Lung (tissue), 12 donors: Measurements from ENCODE around the gene C20orf173. TPM values are rescaled to one million over a fixed set of nuclear protein-coding genes. Genes with fewer than 3 reads are reported as not detected.

ENCODE experiments used
- ATAC-seq: fragments of 200-7000 bp; cut with Tn5 transposase; one replicate; pipeline ENCODE4 v1.9.1; 2020; ENCODE audit warnings: moderate number of reproducible peaks; ENCODE audit not compliant: insufficient read depth, low FRiP score
- DNase-seq, 3 donors: peaks; one replicate each; pipeline ENCODE4 v3.0.0-alpha.2; 2013 to 2017
- H3K27ac ChIP-seq, 2 donors: one replicate each; pipeline ENCODE4 v1.5.1; 2013; ENCODE audit warnings: mild to moderate bottlenecking in 2 of 2, moderate library complexity in 2 of 2, control low read depth in 1 of 2, inconsistent platforms in 1 of 2, low read depth in 1 of 2, low read length in 1 of 2
- H3K27me3 ChIP-seq, 3 donors: one replicate each; pipeline ENCODE4 v1.5.1; 2013; ENCODE audit warnings: low read length in 2 of 3; ENCODE audit not compliant: control insufficient read depth in 3 of 3, insufficient read depth in 3 of 3
- H3K36me3 ChIP-seq, 4 donors: one replicate each; pipeline ENCODE4 v1.5.1; 2013; ENCODE audit warnings: low read length in 4 of 4, mild to moderate bottlenecking in 1 of 4, moderate library complexity in 1 of 4; ENCODE audit not compliant: control insufficient read depth in 4 of 4, insufficient read depth in 4 of 4
- H3K4me1 ChIP-seq, 5 donors: one replicate each; pipeline ENCODE4 v1.5.1; 2013; ENCODE audit warnings: low read length in 5 of 5, mild to moderate bottlenecking in 2 of 5, moderate library complexity in 1 of 5; ENCODE audit not compliant: control insufficient read depth in 5 of 5, insufficient read depth in 5 of 5
- H3K4me3 ChIP-seq: one replicate; pipeline ENCODE4 v1.5.1; 2013; ENCODE audit warnings: mild to moderate bottlenecking, control low read depth, moderate library complexity
- H3K9ac ChIP-seq, 2 donors: one replicate each; pipeline ENCODE4 v1.5.1; 2013; ENCODE audit warnings: low read length in 2 of 2, control low read depth in 1 of 2; ENCODE audit not compliant: insufficient read depth in 1 of 2
- H3K9me3 ChIP-seq, 4 donors: one replicate each; pipeline ENCODE4 v1.5.1; 2013; ENCODE audit warnings: low read length in 3 of 4, mild to moderate bottlenecking in 1 of 4, moderate library complexity in 1 of 4; ENCODE audit not compliant: control insufficient read depth in 4 of 4, insufficient read depth in 3 of 4
- CTCF ChIP-seq: IDR thresholded peaks from 2 replicates; pipeline ENCODE4 v1.5.1; 2012; ENCODE audit warnings: mild to moderate bottlenecking; ENCODE audit errors: control extremely low read depth, extremely low read depth
- WGBS, 2 donors: extraction: QIAGEN DNeasy Blood & Tissue Kit; methylation state at CpG; one replicate each; pipeline ENCODE4 v1.1.7; 2013; 5-methylcytosine and 5-hydroxymethylcytosine counted together
- polyA plus RNA-seq, 2 donors: library from polyadenylated mRNA; stranded (reverse); fragments of 200-250 nt; gene quantifications; one replicate each; pipeline ENCODE4 v1.2.1, GENCODE V29; 2013
- total RNA-seq, 2 donors: library from RNA; depleted of rRNA in 1 of 2; stranded (reverse); fragments of >200 nt in 1 of 2; gene quantifications; one replicate each; pipeline ENCODE4 v1.2.1, GENCODE V29; 2014 to 2021
- donor health status: control.
- donor health status: control.
- donor health status: Bipolar disorder and iron deficiency.
- donor health status: healthy.
- donor health status: DM: yes; HTN: yes; CAD: no.

The C20orf173 gene
- total and polyA plus RNA-seq, 4 donors, result not detected

- H3K27ac ChIP-seq, result no peak overlapping the region
- WGBS, 2 donors, result 64 to 81% methylated on average over 4 of the region's 4 CpGs
- H3K9ac ChIP-seq, result no peak overlapping the region
- H3K9me3 ChIP-seq, result peaks cover 0 to 4% (median 0%) of the 10 kb centered on the region in 4 donors
- H3K4me3 ChIP-seq, result no peak overlapping the region
- DNase-seq, result peak; percentile 59 to 77 (median 59)
- H3K27me3 ChIP-seq, result no peaks in the 10 kb centered on the region
- TF ChIP-seq CTCF, result no peak
- H3K36me3 ChIP-seq, result no peaks in the 10 kb centered on the region
- peaks cover 0 to 6% (median 0%) of the 10 kb centered on the region in 5 donors for H3K4me1 ChIP-seq
- no peak for ATAC-seq
Observed at GRCh38 chr20:35575958-35576357, 46.5 kb upstream of the C20orf173 start.

GRCh38 chr20:35572838-35573237 is 43.4 kb upstream of the C20orf173 start:
- H3K9ac ChIP-seq, result no peak overlapping the region
- 96 to 97% methylated on average over 4 of the region's 4 CpGs for WGBS, 2 donors
- ATAC-seq (no peak), DNase-seq (no peak)
- no peaks in the 10 kb centered on the region for H3K27me3 ChIP-seq
- no peak overlapping the region for H3K4me3 ChIP-seq
- peaks cover 0 to 4% (median 0%) of the 10 kb centered on the region in 4 donors for H3K9me3 ChIP-seq
- no peaks in the 10 kb centered on the region for H3K36me3 ChIP-seq
- no peak overlapping the region for H3K27ac ChIP-seq
- H3K4me1 ChIP-seq, result peaks cover 0 to 6% (median 0%) of the 10 kb centered on the region in 5 donors
- no peak for TF ChIP-seq CTCF

- Histone ChIP-seq H3K27me3 (no peaks in the 10 kb centered on the region), H3K4me1 (peaks cover 0 to 3% (median 0%) of the 10 kb centered on the region in 5 donors), H3K36me3 (no peaks in the 10 kb centered on the region), H3K4me3 (no peak overlapping the region), H3K9me3 (peaks cover 0 to 4% (median 0%) of the 10 kb centered on the region in 4 donors), H3K9ac (no peak overlapping the region), H3K27ac (no peak overlapping the region)
- DNase-seq (no peak), ATAC-seq (no peak)
- no peak for TF ChIP-seq CTCF
Observed at GRCh38 chr20:35571555-35571954, 42.1 kb upstream of the C20orf173 start.

GRCh38 chr20:35568645-35569044 is 39.2 kb upstream of the C20orf173 start:
- no peak for ATAC-seq
- Histone ChIP-seq H3K4me3 (no peak overlapping the region), H3K9me3 (peaks cover 0 to 4% (median 0%) of the 10 kb centered on the region in 4 donors), H3K36me3 (no peaks in the 10 kb centered on the region), H3K9ac (no peak overlapping the region), H3K27me3 (no peaks in the 10 kb centered on the region), H3K4me1 (no peaks in the 10 kb centered on the region), H3K27ac (no peak overlapping the region)
- TF ChIP-seq CTCF, result no peak
- 14 to 17% methylated on average over 2 of the region's 2 CpGs for WGBS, 2 donors
- DNase-seq, result peak in 1 of 3 donors; percentile 9
